ENCODE data around the gene PIH1D1.
"Not testable (repeated sequence)": the region's sequence is repeated elsewhere in the genome, so short reads cannot be mapped to it uniquely, and the experiment has no call there.

The PIH1D1 gene

GRCh38 chr19:49481020-49481683, 29.5 kb upstream of the PIH1D1 start:
- no peak for DNase-seq (ENCODE audit: low read depth)

GRCh38 chr19:49479975-49480628, 28.5 kb upstream of the PIH1D1 start:
- DNase-seq (ENCODE audit: low read depth) = no peak

DNA sequence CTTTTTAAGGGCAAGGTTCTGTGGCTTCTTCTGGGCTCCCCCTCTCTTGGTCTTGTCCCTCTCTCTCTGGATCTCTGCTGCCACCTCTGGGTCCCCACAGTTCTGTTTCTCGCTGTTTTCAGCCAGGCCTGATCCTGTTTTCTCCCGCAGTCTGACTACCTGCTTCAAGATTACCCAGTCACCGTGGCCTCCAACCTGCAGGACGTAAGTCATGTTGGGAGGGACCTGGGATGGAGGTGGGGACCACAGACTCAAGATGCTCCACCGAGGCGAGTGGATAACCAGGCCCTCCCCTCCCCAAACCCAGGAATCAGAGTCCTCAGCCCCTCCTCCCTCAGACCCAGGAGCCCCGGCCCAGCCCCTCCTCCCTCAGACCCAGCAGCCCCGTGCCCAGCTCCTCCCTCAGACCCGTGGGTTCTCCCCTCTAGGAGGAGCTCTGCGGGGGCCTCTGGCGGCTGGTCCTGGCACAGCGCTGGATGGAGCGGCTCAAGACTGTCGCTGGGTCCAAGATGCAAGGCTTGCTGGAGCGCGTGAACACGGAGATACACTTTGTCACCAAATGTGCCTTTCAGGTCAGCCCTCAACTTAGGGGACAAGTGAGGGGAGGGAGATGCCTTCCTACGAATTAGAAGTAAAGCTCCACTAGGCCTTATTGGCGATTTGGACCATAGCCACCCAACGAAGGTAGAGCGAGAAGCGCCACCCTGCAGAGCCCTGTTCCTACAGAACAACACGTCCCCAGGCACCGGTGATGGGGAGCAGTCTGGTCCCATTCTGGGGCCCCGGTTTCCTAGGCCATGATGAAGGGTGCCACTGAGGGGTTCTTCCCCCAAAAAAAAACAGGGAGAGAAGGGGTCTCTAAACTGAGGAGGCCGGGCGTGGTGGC, 24.6 kb upstream of the PIH1D1 start:
- DNase-seq (ENCODE audit: low read depth) = peak; percentile 56

- DNase-seq (ENCODE audit: low read depth) = no peak
Observed at GRCh38 chr19:49475191-49475917, 23.7 kb upstream of the PIH1D1 start.

- no peak for DNase-seq (ENCODE audit: low read depth)
Observed at GRCh38 chr19:49474542-49474924, 22.9 kb upstream of the PIH1D1 start.

DNA sequence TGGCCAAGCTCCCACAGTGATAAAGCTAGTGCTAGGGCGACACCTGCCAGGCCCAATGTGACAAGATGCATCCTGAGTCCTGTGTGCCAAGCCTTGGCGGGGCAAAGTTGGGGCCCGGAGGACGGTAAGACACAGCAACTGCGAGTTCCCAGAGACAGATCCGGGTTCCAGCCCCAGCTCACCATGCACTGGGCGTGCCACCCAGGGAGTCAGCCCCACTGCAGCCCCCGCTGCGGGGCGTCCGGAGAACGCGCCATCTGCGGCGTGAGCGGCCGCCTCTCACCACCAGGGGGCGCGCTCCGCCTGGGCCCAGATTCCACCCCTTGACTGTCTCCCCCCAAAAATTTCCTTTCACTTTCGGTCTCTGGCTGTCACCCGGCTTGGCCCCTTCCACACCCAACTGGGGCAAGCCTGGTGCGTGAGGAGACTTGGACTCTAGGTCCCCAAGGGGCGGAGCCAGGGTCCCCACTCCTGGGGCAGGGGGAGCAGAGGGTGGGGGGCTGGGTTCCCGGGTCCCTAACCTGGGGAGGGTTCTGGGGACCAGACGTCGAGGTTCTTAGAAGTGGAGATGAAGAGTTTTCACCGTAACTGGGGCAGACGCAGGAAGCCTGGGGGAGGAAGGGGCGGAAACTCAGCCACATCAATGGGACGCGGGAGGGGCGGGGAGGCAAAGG, 22.4 kb upstream of the PIH1D1 start, which contains the start of gene FLT3LG:
FLT3LG (plus strand) TSS at position 348 of the 674 bp plus-strand sequence. CDS start 425 bp downstream, outside the sequence.
- DNase-seq (ENCODE audit: low read depth) = peak; percentile 89

DNA sequence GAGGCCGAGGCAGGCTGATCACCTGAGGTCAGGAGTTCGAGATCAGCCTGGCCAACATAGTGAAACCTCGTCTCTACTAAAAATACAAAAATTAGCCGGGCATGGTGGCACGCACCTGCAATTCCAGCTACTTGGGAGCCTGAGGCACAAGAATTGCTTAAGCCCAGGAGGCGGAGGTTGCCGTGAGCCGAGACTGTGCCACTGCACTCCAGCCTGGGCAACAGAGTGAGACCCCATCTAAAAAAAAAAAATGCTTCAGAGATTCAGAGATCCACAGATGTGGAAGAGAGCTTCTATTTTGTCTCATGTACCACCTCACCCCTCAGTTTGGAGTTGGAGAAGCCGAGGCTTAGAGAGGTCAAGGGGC, 21.9 kb upstream of the PIH1D1 start:
- DNase-seq (ENCODE audit: low read depth) = not testable (repeated sequence)

DNA sequence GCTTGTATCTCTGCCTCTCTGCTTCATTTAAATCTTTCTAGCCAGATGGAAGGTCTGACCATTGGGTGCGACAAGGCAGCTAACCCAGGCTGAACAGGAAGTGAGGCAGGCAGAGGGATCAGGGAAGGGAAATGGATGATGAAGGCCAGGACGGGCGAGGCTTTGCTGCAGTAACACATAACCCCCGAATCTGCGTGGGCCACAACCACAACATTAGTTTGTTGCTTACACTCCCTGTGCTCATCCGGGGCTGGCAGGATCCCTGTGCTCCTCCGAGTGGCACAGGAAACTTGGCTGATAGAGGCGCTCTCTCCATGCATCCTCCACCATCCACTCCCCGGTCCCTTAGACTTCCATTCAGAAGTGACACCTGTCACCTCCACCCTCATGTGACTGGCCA, 21.3 kb upstream of the PIH1D1 start:
- DNase-seq (ENCODE audit: low read depth) = no peak

- no peak for DNase-seq (ENCODE audit: low read depth)
Observed at GRCh38 chr19:49470615-49470978, 19.0 kb upstream of the PIH1D1 start.

DNA sequence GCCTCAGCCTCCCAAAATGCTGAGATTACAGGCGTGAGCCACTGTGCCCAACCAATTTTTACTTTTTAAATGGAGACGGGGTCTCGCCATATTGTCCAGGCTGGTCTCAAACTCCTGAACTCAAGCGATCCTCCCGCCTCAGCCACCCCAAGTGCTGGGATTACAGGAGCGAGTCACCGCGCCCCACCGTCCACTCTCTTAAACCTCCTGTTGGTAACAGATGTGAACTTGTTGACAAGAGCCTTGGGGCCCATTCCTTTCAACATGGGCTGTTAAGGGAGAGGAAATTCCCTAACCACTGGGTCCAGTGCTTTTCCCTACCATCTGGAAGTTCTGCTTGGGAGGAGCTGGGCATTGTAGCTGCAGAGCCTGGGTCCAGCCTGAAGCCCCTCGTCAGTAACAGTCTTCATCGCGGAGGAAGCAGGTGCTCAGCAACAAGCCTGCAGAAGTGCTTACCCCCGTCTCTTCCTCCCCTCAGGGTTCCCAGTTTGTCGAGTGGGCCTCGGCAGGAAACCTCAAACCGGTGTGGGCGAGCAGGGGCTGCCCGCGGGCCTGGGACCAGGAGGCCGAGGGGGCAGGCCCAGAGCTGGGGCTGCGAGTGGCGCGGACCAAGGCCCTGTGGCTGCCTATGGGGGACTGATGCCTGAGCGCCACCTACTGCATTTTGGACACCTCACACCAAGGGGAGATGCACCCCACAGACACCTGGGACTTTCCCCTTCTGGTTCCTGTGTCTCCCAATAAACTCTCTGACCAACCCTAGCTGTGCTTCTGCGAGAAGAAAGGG, 18.4 kb upstream of the PIH1D1 start:
- DNase-seq (ENCODE audit: low read depth) = peak; percentile 57

GRCh38 chr19:49468746-49469447, 17.3 kb upstream of the PIH1D1 start:
- peak; percentile 56 for DNase-seq (ENCODE audit: low read depth)

- DNase-seq (ENCODE audit: low read depth) = no peak
Observed at GRCh38 chr19:49468199-49468598, 16.6 kb upstream of the PIH1D1 start.

GRCh38 chr19:49465371-49465770, 13.8 kb upstream of the PIH1D1 start:
- DNase-seq (ENCODE audit: low read depth) = no peak

DNA sequence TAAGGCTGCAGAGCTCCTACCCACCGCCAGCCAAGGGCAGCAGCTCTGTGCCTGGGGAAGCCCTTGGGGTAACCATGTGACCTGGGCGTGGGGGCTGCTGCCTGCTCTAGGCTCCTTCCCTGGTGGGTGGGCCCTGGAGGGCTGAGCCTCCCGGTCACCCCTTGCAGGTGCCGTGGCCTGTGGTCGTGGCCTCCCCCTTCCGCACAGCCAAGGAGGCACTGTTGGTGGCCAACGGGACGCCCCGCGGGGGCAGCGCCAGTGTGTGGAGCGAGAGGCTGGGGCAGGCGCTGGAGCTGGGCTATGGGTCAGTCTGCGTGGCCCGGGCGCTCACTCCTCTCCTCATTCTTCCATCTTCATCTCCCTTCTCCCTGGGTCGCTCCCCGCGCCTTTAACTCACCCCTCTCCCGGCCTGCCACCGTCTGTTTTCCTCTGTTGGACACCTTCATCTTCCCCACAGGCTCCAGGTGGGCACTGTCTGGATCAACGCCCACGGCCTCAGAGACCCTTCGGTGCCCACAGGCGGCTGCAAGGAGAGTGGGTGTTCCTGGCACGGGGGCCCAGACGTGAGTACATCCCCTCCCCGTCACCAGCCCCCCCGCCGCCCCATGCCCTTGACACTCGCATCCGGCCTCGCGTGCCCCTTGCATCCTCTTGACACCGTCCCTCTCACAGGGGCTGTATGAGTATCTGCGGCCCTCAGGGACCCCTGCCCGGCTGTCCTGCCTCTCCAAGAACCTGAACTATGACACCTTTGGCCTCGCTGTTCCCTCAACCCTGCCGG, 12.5 kb upstream of the PIH1D1 start:
- DNase-seq (ENCODE audit: low read depth) = no peak

DNA sequence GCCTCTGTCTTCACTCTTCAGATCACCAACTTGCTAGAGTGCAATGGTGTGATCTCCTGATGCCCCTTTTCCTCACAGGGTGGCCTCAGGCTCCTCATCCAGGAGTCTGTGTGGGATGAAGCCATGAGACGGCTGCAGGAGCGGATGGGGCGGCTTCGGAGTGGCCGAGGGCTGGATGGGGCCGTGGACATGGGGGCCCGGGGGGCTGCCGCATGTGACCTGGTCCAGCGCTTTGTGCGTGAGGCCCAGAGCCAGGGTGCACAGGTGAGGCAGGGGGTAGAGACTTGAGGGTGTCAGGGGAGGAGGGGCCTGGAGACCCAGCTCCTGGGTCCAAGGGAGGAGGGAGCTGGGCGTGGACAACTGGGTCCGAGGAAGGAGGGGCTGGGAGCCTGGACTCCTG, 10.9 kb upstream of the PIH1D1 start:
- DNase-seq (ENCODE audit: low read depth) = no peak

- no peak for DNase-seq (ENCODE audit: low read depth)
Observed at GRCh38 chr19:49461656-49462055, 10.0 kb upstream of the PIH1D1 start.

DNA sequence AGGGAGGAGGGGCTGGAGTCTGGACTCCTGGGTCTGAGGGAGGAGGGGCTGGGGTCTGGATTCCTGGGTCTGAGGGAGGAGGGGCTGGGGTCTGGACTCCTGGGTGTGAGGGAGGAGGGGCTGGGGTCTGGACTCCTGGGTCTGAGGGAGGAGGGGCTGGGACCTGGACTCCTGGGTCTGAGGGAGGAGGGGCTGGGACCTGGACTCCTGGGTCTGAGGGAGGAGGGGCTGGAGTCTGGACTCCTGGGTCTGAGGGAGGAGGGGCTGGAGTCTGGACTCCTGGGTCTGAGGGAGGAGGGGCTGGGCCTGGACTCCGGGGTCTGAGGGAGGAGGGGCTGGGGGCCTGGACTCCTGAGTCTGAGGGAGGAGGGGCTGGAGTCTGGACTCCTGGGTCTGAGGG, 9.5 kb upstream of the PIH1D1 start:
- not testable (repeated sequence) for DNase-seq (ENCODE audit: low read depth)

GRCh38 chr19:49459388-49459787, 7.8 kb upstream of the PIH1D1 start:
- no peak for DNase-seq (ENCODE audit: low read depth)

GRCh38 chr19:49458567-49458903, 6.9 kb upstream of the PIH1D1 start:
- DNase-seq (ENCODE audit: low read depth) = no peak

DNA sequence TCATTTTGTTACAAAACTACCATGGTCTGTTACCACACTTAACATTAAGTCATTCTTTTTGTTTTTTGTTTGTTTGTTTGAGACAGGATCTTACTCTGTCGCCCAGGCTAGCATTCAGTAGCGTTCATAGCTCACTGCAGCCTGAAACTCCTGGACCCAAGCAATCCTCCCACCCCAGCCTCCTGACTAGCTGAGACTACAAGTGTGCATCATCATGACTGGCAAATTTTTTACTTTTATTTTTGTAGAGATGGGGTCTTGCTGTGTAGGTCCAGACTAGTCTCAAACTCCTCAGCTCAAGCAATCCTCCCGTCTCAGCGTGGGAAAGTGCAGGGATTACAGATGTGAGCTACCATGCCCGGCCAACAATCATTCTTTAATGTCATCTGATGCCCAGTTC, 4.7 kb upstream of the PIH1D1 start:
- no peak for DNase-seq (ENCODE audit: low read depth)
